ENCODE measurements around the gene FBXL7.

The FBXL7 gene

GRCh38 chr5:15575666-15576065, 75.7 kb downstream of the FBXL7 start:
- Histone ChIP-seq H3K36me3 (no peaks in the 10 kb centered on the region), H3K27ac (no peak overlapping the region), H3K4me1 (ENCODE audit: control insufficient read depth in 1 of 2, insufficient read depth in 1 of 2, low read depth in 1 of 2, low read length in 1 of 2) (no peaks in the 10 kb centered on the region), H3K27me3 (no peaks in the 10 kb centered on the region), H3K9me3 (no peaks in the 10 kb centered on the region), H3K4me3 (ENCODE audit: low read depth in 1 of 2, low read length in 1 of 2) (no peak overlapping the region)
- no peak for TF ChIP-seq CTCF (IDR thresholded peaks at IDR 0.05)

- no peaks in the 10 kb centered on the region for H3K4me1 ChIP-seq (ENCODE audit: control insufficient read depth in 1 of 2, insufficient read depth in 1 of 2, low read depth in 1 of 2, low read length in 1 of 2)
- no peak overlapping the region for H3K27ac ChIP-seq
- H3K4me3 ChIP-seq (ENCODE audit: low read depth in 1 of 2, low read length in 1 of 2): no peak overlapping the region
- H3K36me3 ChIP-seq: no peaks in the 10 kb centered on the region
- no peak for TF ChIP-seq CTCF (IDR thresholded peaks at IDR 0.05)
- no peaks in the 10 kb centered on the region for H3K9me3 ChIP-seq
- no peaks in the 10 kb centered on the region for H3K27me3 ChIP-seq
Measured at GRCh38 chr5:15577132-15577531, 77.2 kb downstream of the FBXL7 start.

GRCh38 chr5:15577831-15578230, 77.9 kb downstream of the FBXL7 start:
- no peak for TF ChIP-seq CTCF (IDR thresholded peaks at IDR 0.05)

GRCh38 chr5:15579193-15579990, 79.4 kb downstream of the FBXL7 start:
- no peaks in the 10 kb centered on the region for H3K36me3 ChIP-seq
- H3K4me1 ChIP-seq (ENCODE audit: control insufficient read depth in 1 of 2, insufficient read depth in 1 of 2, low read depth in 1 of 2, low read length in 1 of 2): no peaks in the 10 kb centered on the region
- no peak overlapping the region for H3K4me3 ChIP-seq (ENCODE audit: low read depth in 1 of 2, low read length in 1 of 2)
- TF ChIP-seq CTCF (IDR thresholded peaks at IDR 0.05): no peak
- no peaks in the 10 kb centered on the region for H3K9me3 ChIP-seq
- no peak overlapping the region for H3K27ac ChIP-seq
- no peaks in the 10 kb centered on the region for H3K27me3 ChIP-seq

More at GRCh38 chr5:15577831-15578230, 77.9 kb downstream of the FBXL7 start:
- H3K9me3 ChIP-seq: no peaks in the 10 kb centered on the region
- no peaks in the 10 kb centered on the region for H3K4me1 ChIP-seq (ENCODE audit: control insufficient read depth in 1 of 2, insufficient read depth in 1 of 2, low read depth in 1 of 2, low read length in 1 of 2)
- no peak overlapping the region for H3K4me3 ChIP-seq (ENCODE audit: low read depth in 1 of 2, low read length in 1 of 2)
- H3K27ac ChIP-seq: no peak overlapping the region
- H3K36me3 ChIP-seq: no peaks in the 10 kb centered on the region
- H3K27me3 ChIP-seq: no peaks in the 10 kb centered on the region

- Histone ChIP-seq H3K9me3 (no peaks in the 10 kb centered on the region), H3K27ac (no peak overlapping the region), H3K4me1 (ENCODE audit: control insufficient read depth in 1 of 2, insufficient read depth in 1 of 2, low read depth in 1 of 2, low read length in 1 of 2) (no peaks in the 10 kb centered on the region), H3K36me3 (no peaks in the 10 kb centered on the region), H3K27me3 (no peaks in the 10 kb centered on the region), H3K4me3 (ENCODE audit: low read depth in 1 of 2, low read length in 1 of 2) (no peak overlapping the region)
- TF ChIP-seq CTCF (IDR thresholded peaks at IDR 0.05): no peak
Measured at GRCh38 chr5:15584528-15584927, 84.5 kb downstream of the FBXL7 start.

Measured in neutrophil (primary cell).